GM12873 (cell line): ENCODE measurements around the gene PLPP1.

Source experiments
- TF ChIP-seq, protein P1 (sequence below): IDR thresholded peaks from 2 replicates; pipeline ENCODE4 v1.5.1; 2012; ENCODE audit warnings: low read depth, mild to moderate bottlenecking, moderate library complexity, low read length, control low read depth; ENCODE audit not compliant: insufficient read depth; ENCODE audit errors: missing control alignments

Gene PLPP1

DNA sequence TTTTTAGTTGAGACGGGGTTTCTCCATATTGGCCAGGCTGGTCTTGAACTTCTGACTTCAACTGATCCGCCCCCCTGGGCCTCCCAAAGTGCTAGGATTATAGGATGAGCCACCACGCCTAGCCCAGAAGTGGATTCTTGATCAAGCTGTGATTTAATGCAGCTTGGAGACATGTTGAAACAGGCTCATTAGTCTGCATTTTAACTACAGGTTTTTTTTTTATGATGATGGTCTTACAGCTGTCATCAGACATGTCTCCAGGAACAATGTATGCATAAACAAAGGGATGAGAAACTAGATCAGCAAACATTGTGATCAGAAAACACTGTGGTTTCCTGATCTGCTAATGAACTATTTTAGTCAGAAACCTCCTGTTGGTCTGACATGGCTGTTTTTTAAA lies 30.0 kb upstream of the PLPP1 start:
- TF ChIP-seq, protein P1, sequence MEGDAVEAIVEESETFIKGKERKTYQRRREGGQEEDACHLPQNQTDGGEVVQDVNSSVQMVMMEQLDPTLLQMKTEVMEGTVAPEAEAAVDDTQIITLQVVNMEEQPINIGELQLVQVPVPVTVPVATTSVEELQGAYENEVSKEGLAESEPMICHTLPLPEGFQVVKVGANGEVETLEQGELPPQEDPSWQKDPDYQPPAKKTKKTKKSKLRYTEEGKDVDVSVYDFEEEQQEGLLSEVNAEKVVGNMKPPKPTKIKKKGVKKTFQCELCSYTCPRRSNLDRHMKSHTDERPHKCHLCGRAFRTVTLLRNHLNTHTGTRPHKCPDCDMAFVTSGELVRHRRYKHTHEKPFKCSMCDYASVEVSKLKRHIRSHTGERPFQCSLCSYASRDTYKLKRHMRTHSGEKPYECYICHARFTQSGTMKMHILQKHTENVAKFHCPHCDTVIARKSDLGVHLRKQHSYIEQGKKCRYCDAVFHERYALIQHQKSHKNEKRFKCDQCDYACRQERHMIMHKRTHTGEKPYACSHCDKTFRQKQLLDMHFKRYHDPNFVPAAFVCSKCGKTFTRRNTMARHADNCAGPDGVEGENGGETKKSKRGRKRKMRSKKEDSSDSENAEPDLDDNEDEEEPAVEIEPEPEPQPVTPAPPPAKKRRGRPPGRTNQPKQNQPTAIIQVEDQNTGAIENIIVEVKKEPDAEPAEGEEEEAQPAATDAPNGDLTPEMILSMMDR, result no peak

DNA sequence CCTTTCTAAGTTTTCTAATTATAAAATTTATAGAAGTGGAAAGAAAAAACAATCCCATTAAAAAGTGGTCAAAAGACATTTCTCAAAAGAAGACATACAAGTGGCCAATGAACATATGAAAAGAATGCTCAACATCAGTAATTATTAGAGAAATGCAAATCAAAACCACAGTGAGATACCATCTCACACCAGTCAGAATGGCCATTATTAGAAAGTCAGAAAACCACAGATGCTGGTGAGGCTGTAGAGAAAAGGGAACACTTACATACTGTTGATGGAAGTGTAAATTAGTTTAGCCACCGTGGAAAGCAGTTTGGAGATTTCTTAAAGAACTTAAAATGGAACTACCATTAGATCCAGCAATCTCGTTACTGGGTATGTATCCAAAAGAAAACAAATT lies 23.7 kb upstream of the PLPP1 start:
- TF ChIP-seq, protein P1, result no peak

DNA sequence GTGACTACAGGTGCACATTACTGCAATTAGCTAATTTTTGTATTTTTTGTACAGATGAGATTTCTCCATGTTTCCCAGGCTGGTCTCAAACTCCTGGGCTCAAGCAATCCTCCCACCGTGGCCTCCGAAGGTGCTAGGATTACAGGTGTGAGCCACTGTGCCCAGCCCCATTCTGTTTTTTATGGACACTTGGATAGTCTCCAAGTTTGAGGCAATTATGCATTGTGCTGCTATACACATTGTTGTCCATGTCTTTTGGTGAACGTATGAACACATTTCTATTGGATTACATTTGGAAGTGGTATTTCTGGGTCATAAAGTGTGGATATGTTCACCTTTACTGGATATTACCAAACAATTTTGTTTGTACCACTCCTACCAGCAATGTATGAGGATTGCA lies 22.4 kb upstream of the PLPP1 start:
- TF ChIP-seq, protein P1, result no peak

DNA sequence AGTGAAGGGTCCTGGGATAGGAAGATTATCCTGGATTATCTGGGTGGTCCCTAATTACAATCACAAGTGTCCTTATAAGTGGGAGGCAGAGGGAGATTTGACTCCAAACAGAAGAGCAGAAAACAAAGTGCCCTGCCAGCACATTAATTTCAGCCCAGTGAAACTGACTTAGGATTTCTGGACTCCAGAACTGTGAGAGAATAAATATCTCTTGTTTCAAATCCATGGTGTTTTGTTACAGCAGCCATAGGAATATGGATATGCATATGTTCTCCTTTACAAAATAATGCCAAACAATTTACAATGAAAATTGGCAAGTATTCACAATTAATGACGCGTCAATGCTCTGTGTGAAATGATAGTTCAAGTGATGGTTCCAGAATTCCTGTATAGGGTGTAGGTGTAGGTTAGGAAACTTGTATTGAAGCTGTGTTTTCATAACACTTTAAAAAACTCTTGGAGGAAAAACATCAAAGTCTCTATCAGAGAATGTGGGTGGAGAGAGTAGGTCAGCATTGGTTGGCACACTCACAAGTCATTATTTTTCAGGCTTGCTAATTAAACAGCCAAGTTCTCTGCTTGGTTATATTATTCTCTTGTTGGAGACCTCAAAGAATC lies 19.9 kb upstream of the PLPP1 start:
- TF ChIP-seq, protein P1, result no peak

DNA sequence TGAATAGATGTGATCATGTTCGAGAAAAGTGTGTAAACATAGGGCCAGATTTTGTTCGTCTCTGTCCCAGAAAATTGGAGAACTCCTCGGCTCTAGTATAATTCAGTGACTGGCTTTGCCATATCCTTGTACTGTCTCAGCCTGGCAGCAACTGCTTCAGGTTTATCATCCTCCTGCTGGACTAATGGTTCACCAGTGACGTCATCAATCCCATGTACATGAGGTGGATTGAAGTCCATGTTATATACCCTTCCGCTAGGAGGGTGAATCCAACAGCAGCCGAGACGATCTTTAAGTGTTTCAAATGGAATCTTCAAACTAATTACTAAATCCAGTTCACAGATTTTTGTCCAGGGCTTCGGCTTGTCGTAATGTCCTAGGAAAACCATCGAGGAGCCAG lies 17.1 kb upstream of the PLPP1 start:
- TF ChIP-seq, protein P1, result no peak

DNA sequence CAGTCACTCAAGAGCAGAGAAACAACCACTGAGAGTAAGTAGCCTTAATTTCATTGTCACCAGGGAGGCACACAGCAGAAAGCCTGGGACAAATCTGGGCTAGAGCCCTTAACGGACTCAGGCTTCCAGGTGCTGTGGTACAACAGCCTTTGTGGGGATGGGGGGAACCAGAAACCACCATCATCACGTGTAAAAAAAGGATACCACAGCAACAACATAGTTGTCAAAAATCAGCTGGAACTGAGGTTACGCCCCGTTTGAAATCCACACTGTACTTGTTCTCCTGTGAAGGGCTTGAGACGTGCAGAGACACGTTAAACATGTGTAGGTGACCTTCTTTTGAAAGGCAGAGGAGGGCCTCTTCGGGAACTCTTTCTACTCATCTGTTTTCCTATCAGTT lies 16.6 kb upstream of the PLPP1 start:
- TF ChIP-seq, protein P1, result no peak

DNA sequence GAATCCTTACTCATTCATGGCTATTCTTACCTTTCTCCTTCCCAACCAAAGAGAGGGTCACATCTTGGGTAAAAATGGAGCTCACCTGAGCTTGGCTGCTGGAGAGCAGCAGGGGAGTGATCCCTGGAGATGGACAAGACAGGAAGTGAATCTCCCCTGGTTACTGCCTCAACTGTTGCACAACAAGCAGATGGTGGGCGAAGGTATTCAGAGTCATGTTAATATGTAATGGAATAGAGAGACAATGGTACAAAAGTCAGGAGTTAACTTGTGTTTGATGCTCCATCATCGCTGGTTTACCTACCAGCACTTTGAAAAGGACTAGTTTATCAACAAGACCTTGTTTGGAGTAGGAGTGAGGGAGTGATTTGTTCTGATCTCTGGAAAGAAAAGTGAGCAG lies 13.0 kb upstream of the PLPP1 start:
- TF ChIP-seq, protein P1, result no peak
